Measurements from ENCODE around the gene OS9. TPM values are rescaled to one million over a fixed set of nuclear protein-coding genes. Genes with fewer than 3 reads are reported as not detected.
"Not testable (repeated sequence)": the region's sequence is repeated elsewhere in the genome, so short reads cannot be mapped to it uniquely, and the experiment has no call there.

The OS9 gene
- total RNA-seq, 1 donor from 2014 or later: 284 TPM

GRCh38 chr12:57717846-57718640 lies 24.1 kb downstream of the OS9 start:
- TF ChIP-seq CTCF (IDR thresholded peaks at IDR 0.05): no peak
- Mint-ChIP-seq H3K4me1 (ENCODE audit: low read depth) (peaks cover under 1% of the 10 kb centered on the region), H3K27me3 (ENCODE audit: low read depth) (no peaks in the 10 kb centered on the region), H3K36me3 (ENCODE audit: low read depth) (peaks cover 32% of the 10 kb centered on the region), H3K9me3 (ENCODE audit: low read depth) (no peaks in the 10 kb centered on the region), H3K27ac (ENCODE audit: unreplicated experiment) (no peak overlapping the region), H3K4me3 (ENCODE audit: unreplicated experiment) (no peak overlapping the region)
- DNase-seq (ENCODE audit: low spot score): no peak

DNA sequence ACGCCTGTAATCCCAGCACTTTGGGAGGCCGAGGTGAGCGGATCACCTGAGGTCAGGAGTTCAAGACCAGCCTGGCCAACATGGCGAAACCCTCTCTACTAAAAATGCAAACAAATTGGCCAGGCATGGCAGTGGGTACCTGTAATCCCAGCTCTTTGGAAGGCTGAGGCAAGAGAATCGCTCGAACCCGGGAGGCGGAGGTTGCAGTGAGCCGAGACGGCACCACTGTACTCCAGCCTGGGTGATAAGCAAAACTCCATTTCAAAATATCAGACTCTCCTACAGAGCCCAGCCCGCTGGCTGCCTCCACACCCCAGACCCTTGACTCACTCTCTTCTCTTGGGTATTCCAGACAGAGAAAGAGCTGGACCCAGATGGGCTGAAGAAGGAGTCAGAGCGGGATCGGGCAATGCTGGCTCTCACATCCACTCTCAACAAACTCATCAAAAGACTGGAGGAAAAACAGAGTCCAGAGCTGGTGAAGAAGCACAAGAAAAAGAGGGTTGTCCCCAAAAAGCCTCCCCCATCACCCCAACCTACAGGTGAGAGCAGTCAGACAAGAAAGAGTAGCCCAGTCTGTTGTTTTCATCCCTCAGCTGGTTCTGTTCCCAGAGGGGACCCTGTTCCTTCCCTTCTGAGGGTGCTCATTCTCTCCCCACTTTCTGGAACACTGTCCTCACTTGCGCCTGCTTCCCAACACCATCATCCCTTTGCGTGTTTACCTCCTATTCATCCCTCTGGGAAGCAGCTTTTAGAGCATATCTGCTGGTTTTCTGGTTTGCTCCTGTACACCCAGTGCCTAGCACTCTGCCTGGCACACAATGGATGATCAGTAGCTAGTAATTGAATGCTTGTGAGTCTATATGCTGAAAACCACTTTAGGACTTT lies 25.0 kb downstream of the OS9 start:
- no peak for TF ChIP-seq CTCF (IDR thresholded peaks at IDR 0.05)
- Mint-ChIP-seq H3K4me1 (ENCODE audit: low read depth) (peaks cover 3% of the 10 kb centered on the region), H3K4me3 (ENCODE audit: unreplicated experiment) (no peak overlapping the region), H3K27me3 (ENCODE audit: low read depth) (no peaks in the 10 kb centered on the region), H3K36me3 (ENCODE audit: low read depth) (peaks cover 32% of the 10 kb centered on the region), H3K27ac (ENCODE audit: unreplicated experiment) (no peak overlapping the region), H3K9me3 (ENCODE audit: low read depth) (no peaks in the 10 kb centered on the region)
- DNase-seq (ENCODE audit: low spot score): no peak

GRCh38 chr12:57719777-57720605 lies 26.1 kb downstream of the OS9 start:
- Mint-ChIP-seq H3K27ac (ENCODE audit: unreplicated experiment) (no peak overlapping the region), H3K27me3 (ENCODE audit: low read depth) (peaks cover 3% of the 10 kb centered on the region), H3K36me3 (ENCODE audit: low read depth) (peaks cover 32% of the 10 kb centered on the region), H3K9me3 (ENCODE audit: low read depth) (no peaks in the 10 kb centered on the region), H3K4me3 (ENCODE audit: unreplicated experiment) (no peak overlapping the region), H3K4me1 (ENCODE audit: low read depth) (peaks cover 3% of the 10 kb centered on the region)
- TF ChIP-seq CTCF (IDR thresholded peaks at IDR 0.05): no peak
- DNase-seq (ENCODE audit: low spot score): no peak

- no peak overlapping the region for H3K4me3 Mint-ChIP-seq (ENCODE audit: unreplicated experiment)
- no peak for TF ChIP-seq CTCF (IDR thresholded peaks at IDR 0.05)
- no peak for DNase-seq (ENCODE audit: low spot score)
- peaks cover 6% of the 10 kb centered on the region for H3K4me1 Mint-ChIP-seq (ENCODE audit: low read depth)
- H3K27ac Mint-ChIP-seq (ENCODE audit: unreplicated experiment): no peak overlapping the region
- H3K27me3 Mint-ChIP-seq (ENCODE audit: low read depth): peaks cover 3% of the 10 kb centered on the region
- H3K36me3 Mint-ChIP-seq (ENCODE audit: low read depth): peaks cover 29% of the 10 kb centered on the region
- no peaks in the 10 kb centered on the region for H3K9me3 Mint-ChIP-seq (ENCODE audit: low read depth)
Measured at GRCh38 chr12:57720606-57721595, 27.0 kb downstream of the OS9 start.

- peaks cover 10% of the 10 kb centered on the region for H3K4me1 Mint-ChIP-seq (ENCODE audit: low read depth)
- H3K27ac Mint-ChIP-seq (ENCODE audit: unreplicated experiment): not testable (repeated sequence)
Measured at GRCh38 chr12:57721846-57722608, 28.1 kb downstream of the OS9 start.

More at GRCh38 chr12:57721846-57722608, 28.1 kb downstream of the OS9 start:
- H3K4me3 Mint-ChIP-seq (ENCODE audit: unreplicated experiment); H3K9me3 Mint-ChIP-seq (ENCODE audit: low read depth); DNase-seq (ENCODE audit: low spot score); H3K27me3 Mint-ChIP-seq (ENCODE audit: low read depth): not testable (repeated sequence)
- H3K36me3 Mint-ChIP-seq (ENCODE audit: low read depth): peaks cover 31% of the 10 kb centered on the region
